Pulmonary artery endothelial cell (primary cell): ENCODE data around the gene TGFB2. TPM values are rescaled to one million over a fixed set of nuclear protein-coding genes. Genes with fewer than 3 reads are reported as not detected.
"Not testable (repeated sequence)": the region's sequence is repeated elsewhere in the genome, so short reads cannot be mapped to it uniquely, and the experiment has no call there.

Experiments used
- DNase-seq: peaks from one replicate; pipeline ENCODE4 v3.0.0-alpha.2; 2011; ENCODE audit warnings: low read depth, low spot score
- total RNA-seq: library from RNA; depleted of rRNA; stranded (reverse); fragments of >200 nt; gene quantifications from 2 replicates; pipeline ENCODE4 v1.2.3, GENCODE V29; 2014

TGFB2 gene
- total RNA-seq, result 6.4 and 7.7 TPM in 2 replicates

DNA sequence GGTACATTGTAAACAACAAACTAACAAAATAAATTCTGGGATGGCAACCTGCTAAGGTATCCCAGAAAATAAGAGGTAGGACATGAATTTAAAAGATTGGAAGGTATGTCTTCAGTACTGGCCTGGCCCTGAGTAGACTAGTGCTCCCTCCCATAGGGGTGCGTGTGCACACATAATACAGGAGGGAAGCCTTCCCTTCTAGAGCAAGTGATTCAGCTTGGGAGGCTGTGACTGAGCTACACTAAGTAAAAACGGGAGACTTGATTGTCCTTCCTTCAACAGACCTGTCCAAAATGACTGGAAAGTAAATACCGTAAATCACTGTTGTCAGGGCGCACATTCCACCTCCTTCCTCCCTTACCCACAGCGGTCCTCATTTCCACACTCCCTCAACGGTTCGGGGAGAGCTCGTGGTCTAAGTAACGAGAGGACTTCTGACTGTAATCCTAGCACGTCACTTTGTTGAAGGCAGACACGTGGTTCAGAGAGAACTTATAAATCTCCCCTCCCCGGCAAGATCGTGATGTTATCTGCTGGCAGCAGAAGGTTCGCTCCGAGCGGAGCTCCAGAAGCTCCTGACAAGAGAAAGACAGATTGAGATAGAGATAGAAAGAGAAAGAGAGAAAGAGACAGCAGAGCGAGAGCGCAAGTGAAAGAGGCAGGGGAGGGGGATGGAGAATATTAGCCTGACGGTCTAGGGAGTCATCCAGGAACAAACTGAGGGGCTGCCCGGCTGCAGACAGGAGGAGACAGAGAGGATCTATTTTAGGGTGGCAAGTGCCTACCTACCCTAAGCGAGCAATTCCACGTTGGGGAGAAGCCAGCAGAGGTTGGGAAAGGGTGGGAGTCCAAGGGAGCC, at the start of gene TGFB2:
TSS of gene TGFB2 (plus strand) at position 523 of the 859 bp plus-strand sequence. CDS start 1,366 bp downstream, outside the sequence.
- no peak for DNase-seq

DNA sequence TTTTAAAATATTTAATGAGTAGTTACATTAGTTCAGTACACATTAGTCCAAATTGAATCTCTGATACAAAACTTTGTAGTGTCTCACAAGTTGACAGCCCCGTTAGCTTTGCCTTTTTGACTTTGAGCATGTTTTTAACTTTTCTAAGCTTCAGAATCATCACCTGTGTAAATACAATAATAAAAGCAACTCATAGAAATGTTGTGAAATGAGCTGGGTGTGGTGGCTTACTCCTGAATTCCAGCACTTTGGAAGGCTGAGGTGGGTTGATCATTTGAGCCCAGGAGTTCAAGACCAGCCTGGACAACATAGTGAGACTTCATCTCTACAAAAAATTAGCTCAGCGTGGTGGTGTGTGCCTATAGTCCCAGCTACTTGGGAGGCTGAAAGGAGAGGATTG, 49.0 kb upstream of the TGFB2 start:
- DNase-seq, result no peak

DNA sequence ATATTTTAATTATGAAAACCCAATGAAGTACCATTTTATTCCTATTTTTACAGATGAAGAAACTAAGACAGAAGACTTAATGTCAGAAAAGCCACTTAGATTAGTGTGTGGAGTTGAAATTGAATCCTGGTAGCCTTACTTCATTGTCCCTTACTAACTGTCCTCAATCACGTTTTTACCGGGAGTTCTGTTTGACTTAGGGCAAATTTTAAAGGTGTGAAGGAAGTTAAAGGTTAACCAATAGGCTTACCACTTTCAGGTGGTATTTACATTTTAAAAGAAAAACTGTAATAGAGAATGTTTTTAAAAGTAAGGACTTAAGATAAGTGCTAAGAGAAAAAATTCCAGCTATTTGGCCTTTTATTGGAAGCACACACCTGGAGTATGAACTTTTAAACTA, 47.7 kb upstream of the TGFB2 start:
- DNase-seq, result no peak

DNA sequence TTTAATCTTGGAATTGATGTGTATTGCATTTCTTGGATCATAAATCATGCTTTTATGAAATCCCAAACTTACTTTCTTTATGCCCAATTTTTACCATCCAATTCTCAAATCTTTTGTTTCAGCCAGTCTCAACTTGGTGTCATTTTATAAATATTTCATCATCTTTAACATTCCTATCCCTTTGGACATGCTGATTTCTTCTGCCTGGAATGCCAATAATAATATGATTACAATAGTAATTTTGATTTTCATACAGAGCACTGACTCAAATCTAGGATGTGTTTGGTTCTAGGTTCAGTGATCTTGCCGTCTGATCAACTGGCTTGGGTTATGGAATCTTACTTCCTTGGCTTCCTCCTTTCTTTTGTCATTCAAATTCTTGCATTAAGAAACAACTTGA, 47.3 kb upstream of the TGFB2 start:
- DNase-seq, result no peak

DNA sequence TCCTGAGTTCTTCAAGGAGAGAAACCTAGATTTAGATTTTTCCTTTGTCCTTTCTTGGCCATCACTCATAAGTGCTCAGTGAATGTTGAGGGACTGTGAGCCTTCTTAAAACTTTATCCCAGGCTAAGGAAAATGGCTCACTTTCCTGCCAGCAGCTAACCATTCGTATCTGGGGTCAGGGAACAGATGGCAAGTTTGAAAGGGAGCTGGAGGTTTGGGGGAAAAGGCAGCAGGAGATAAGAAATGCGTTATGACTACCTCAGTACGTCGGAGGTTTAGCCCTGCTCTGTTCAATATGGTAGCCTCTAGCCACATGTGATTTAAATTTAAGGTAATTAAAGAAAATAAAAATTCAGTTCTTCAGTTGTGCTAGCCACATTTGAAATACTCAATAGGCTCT, 46.7 kb upstream of the TGFB2 start:
- DNase-seq, result no peak

DNA sequence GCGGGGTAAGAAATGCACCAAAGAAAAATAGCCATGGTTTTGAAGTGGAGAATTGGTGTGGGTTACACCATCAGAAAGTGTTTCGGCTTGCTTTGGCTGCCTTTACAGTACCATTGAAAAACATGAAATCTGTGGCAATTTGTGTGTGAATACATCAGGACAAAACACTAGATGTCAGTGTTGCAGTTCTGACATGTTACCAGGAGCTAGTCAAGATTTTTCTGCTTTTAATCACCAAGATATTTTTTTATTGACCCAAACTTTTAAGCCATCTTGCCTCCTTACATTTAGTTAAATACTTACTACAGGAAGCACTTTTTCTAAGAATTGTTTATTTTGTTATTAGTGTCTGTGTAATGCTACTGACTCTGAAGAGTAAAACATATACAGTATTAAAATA, 45.7 kb upstream of the TGFB2 start:
- no peak for DNase-seq

DNA sequence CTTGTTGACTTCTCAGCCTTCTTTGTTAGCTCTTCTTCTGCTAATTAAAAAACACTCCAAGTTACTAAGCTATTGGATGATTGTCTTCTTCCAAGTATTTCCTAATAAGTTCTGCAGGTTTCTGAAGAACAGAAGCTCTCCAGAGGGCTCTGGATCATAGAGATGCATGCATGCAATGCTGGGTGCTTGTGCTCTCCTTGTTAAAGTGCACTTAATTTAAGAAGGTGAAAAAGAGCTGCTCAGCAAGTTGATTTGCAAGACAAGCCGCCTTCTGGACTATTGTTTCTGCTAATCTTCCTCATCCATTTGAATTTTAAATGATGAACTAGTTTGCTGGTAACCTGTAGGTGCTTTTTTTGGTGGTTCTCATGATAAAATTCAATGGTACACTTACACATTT, 43.9 kb upstream of the TGFB2 start:
- no peak for DNase-seq

DNA sequence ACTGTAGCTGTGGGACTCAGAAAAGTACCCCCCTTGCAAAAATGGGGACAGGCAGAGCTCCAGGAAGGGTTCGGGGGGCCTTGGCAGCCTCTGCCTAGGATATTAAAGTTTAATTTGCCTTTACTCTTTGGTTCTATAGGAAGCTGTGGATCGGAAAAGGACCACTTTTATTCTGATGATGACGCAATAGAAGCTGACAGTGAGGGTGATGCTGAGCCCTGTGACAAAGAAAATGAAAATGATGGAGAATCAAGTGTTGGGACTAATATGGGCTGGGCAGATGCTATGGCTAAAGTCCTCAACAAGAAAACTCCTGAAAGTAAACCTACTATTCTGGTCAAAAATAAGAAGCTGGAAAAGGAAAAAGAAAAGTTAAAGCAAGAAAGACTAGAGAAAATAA, 43.0 kb upstream of the TGFB2 start:
- DNase-seq, result no peak

DNA sequence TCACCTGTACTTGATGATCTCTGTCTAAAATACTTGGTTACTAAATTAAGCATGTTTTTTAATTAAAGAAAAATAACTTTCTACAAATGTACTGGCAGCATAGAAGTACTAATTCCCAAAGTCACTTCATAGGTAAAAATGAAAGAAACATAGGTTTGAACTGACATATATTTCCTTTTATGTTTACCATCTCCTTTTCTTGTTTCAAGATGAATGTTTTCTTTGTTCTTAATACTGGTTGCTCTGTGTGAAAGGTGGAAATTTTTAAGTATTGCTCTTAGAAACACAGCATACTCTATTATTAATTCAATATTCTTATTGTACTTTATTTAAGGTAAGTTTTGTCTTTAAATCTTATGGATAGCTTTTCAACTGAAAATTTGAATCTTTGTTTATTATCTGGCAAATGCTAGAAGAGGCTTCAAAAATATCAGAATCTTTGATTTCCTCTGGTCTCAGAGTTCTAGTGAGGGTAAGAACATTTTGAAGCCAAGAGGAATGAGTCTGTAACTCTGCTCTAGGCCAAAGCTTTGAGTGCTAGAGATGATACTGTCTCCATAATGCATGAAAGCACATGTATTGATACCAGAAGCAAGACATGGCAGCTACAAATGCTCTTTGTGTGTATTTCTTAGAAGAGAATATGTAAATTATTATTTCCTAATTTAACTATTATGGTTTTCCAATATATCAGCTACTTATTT, 41.8 kb upstream of the TGFB2 start:
- no peak for DNase-seq

DNA sequence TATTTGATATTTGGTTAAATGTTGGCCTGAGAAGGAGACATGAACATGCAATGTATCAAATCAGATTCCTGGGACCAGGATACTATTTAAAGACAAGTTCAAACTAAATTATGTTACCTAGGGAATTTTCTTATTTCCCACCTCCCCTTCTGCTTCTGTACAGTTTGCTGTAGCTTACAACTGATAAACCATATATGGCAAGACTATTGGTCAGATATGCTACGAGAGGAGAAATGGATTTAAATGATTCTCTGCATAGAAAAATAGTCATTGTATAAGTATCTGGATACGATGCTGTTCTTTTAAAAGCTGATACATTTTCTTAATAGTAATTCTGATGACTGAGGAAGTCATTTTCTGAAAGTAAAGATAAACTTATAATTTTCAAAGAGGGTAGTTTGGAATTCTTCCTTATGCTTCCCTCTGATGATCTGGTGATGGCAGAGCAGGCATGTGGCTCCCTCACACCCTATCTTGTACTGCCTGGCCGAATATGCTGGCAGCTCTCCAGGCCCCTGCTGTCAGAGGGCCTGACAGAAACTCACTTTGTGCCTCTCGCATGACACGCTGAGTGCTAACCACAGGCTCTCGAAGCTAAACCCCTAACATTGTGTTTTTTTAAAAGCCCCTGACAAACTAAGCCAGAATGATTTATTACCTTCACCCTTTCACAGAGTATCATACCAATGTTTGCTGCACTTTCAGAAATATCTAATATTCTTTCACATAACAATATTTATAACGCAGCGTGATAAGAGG, 40.7 kb upstream of the TGFB2 start:
- DNase-seq, result no peak

DNA sequence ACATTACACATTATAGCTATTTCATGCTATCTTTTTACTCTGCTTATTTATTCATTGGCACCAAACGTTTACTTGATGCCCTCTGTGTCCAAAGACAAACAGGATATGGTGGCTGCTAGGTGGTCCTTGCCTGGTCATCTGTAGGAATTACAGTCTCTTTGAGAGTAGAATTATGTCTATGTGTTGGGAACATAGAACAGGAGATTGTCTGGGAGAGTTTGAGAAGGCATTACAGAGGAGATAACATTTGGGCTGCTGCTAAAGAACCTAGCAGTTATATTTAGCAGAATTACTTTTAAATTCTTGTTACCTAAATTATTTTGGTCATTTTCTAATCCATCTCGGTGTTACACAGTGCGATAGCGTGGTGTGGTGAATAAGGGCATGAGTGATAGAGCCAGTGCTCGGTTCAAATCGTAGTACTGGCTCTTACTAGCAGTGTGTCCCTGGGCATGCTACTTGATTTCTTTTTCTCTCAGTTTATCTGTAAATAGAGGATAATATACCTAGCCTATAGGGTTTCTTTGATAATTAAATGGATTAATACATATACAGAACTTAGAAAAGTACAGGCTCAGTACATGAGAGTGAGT, 39.6 kb upstream of the TGFB2 start:
- DNase-seq, result no peak

DNA sequence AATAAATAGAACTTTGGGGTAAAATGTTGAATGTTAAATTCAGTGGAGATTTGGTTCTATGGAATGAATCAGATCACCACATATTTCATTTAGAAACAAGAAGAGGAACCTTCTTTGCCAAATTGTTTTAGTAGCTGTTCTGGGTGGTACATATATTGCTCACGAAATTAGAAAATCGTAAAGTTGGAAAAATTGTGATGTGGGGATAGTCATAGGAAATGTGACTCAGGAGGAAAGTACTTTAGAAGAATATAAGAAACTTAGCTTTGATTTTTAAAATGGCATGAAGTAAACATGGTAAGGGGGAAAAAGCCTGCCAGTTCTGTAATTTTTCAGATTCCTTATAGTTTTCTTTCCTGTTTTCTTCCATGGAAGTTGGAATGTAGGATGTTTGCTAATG, 32.6 kb upstream of the TGFB2 start:
- DNase-seq, result no peak

DNA sequence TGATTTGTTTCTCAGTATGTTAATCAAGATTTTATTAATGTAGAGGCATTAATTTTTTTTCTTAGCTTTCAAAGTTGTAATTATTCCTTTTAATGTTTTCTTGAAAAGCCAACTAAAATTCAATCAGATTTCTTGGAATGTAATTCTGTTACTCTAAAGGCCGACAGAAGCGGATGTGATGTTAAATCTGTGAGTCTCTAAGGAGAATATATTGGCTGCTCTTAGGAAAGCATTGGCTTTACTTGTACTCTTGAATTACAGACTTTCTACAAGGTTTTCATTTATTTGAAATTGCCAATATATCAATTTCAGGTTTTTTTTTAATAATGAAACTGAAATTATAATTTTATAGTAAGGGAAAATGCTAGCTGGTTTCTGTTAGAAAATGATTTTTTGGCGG, 30.8 kb upstream of the TGFB2 start:
- no peak for DNase-seq

DNA sequence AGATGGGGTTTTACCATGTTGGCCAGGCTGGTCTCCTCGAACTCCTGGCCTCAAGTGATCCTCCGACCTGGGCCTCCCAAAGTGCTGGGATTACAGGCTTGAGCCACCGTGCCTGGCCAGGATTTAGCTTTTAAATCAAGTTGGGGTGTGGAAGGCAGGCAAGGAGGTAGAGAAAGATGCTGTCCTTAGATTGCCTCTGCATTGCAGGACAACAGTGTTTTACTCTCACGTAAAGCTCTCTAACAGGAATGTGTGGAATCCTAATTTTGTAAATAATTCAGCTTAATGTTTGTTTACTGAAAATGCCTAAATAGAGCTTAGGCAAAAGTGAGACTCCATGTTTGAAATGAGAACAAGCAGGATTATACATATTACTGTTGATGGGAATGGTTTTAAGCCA, 29.5 kb upstream of the TGFB2 start:
- DNase-seq, result no peak

DNA sequence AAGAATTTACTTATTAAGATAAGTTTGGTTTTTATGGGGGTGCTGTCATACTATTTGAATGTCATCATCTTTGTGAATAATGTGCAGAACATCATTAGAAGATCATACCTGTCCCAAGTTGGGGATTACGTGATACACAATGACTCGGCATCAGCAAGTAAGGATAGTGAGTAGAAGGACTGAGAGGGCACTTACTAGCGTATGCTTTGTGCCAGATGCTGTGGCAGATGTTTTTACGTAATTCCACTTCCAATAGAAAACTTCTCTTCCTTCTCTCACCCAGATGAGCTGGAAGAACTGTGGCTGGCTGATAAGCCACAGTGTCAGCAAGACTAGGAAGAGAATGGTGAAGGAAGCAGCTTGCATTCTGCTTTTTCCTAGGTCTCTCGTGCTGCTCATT, 28.1 kb upstream of the TGFB2 start:
- DNase-seq, result no peak

DNA sequence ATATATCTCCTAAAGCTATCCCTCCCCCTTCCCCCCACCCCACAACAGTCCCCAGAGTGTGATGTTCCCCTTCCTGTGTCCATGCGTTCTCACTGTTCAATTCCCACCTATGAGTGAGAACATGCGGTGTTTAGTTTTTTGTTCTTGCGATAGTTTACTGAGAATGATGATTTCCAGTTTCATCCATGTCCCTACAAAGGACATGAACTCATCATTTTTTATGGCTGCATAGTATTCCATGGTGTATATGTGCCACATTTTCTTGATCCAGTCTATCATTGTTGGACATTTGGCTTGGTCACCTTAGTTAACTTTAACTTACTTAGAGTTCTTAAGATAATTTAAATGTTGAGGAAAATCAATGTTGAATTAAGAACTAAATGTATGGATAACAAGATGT, 25.0 kb upstream of the TGFB2 start:
- DNase-seq, result not testable (repeated sequence)

DNA sequence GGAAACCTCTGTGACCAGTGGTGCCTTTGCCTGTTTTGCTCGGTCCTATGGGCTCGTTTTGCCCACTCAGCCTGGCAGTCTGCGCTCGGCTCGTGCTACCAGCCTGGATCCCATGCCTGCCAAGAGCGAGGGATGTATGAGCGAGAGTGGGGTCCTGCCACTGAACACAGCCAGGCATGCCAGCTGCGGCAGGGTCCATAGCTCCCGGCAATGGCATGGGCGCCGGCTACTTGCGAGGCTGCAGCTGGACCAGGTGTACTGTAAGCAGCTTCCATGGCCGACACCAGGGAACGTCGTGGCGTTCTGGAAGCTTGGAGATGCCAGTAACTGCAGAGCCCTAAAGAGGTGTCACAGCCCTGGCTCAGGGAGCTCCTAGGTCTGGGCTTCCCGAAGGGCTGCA, 22.4 kb upstream of the TGFB2 start:
- no peak for DNase-seq

DNA sequence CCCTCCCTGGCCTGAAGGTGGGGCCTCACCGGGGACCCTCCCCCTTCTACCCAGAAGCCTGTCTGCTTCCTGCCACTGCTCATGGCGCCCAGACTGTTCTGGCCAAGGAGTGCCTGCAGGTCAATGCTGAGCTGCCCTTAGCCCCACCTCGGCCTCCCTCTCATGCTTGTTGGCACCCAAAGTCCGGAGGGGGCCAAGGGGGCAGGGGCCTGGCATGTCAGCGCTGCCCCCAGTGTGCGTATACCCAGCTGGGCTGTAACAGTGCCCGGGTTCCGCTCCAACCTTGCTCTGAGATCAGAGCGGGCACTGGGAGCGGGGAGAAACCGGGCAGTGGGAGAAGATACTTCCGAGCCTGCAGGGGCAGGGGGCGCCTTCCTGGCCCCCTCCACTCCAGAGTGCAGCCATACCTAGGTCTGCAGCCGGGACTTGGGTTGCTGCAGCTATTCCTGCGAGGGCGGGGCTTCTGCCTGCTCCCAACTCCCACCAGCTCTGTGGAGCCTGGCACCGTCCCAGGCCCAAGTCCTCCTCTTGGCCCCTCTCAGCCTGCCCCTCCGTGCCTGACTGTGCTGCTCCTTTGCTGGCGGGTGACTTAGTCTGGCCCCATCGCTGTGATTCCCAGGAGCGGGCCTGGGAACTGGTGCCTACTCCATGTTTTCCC, 21.4 kb upstream of the TGFB2 start:
- DNase-seq, result no peak

DNA sequence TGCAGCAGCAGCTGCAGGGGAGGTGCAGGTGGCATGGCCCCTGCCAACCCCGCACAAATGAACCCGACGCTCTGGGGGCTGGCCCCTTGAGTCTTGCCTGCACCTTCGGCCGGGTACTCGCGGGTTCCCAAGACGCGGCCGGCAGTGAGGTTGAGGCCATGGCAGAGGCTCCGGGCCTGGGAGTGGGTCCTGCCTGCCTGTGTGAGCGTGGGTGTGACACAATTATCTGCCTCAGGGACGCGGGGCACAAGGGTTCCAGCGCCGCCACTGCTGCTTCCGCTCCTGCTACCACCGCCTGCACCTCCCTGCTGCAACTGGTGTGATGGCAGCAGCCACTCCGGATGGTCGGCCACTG, 20.9 kb upstream of the TGFB2 start:
- no peak for DNase-seq

DNA sequence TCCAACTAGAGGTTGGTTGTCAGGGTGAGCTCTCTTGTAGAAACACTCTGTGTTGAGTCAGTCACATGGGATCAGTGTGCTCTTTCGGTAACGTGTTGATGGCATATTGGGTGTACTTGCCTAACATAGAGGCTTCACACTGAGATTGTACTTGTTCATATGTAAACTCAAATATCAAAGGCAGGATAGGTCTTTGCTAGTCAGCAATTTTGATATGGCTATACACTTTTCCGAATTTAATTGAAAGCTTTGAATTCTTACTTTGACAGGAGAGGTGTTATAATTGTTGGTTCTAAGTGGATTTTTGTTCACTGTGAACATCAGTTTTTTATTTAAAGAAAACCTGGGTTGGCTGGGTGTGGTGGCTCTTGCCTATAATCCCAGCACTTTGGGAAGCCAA, 16.4 kb upstream of the TGFB2 start:
- DNase-seq, result no peak

DNA sequence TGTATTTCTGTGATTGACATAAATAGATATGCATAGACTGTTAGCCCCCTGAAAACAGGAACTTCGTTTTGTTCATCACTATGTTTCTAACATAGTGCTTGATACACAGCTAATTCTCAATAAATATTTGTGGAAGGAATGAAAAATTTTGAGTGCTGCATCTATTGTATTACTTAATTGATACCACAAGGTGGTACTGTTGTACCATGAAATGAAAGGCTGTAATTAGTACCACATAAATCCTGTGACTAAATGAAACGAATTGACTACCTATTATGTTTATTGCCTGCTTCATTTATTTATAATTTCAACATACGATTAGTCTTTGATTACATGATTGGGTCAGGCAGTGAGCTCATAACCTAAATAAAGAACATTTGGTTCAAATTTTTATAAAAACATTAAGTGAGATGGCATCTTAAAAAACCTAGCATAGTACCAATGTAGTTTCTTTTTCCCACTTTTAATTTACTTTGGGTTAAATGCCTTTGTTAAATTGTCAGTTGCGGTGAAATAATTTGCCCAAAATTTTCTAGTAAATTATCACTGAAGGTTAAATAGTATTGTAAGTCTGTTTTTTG, 15.0 kb upstream of the TGFB2 start:
- no peak for DNase-seq
